ENCODE data around the gene KRTAP5-6.

The KRTAP5-6 gene, protein sequence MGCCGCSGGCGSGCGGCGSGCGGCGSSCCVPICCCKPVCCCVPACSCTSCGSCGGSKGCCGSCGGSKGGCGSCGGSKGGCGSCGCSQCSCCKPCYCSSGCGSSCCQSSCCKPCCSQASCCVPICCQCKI

DNA sequence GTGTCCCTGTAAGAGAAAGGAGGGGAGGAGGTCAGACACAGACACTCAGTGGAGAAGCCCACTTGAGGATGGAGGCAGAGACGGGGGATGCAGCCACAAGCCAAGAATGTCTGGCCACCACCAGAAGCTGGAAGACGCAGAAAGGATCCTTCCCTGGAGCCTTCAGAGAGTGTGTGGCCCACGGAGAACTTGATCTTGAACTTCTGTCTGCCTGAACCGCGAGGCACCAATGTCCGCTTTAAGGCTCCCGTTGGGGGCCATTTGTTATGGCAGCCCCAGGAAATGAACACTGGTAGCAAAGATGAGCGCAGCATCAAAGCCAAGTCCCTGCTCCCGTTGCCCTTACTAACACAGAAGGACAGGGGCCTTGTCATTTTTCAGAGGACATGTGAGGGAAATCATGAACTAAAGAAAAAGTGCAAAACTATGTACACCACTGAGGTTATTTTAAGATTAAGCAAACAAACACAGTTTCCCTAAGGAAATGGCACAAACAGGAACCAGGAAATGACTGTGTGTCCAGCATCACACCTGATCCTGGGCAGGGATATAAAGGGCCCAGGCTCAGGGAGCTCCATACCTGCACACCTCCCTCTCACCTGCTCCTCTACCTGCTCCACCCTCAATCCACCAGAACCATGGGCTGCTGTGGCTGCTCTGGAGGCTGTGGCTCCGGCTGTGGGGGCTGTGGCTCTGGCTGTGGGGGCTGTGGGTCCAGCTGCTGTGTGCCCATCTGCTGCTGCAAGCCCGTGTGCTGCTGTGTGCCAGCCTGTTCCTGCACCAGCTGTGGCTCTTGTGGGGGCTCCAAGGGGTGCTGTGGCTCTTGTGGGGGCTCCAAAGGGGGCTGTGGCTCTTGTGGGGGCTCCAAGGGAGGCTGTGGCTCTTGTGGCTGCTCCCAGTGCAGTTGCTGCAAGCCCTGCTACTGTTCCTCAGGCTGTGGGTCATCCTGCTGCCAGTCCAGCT is at the start of gene KRTAP5-6:
KRTAP5-6 (plus strand) TSS at position 588 of the 963 bp plus-strand sequence; CDS start at position 639, 51 bp downstream.
- DNase-seq: no peak

DNA sequence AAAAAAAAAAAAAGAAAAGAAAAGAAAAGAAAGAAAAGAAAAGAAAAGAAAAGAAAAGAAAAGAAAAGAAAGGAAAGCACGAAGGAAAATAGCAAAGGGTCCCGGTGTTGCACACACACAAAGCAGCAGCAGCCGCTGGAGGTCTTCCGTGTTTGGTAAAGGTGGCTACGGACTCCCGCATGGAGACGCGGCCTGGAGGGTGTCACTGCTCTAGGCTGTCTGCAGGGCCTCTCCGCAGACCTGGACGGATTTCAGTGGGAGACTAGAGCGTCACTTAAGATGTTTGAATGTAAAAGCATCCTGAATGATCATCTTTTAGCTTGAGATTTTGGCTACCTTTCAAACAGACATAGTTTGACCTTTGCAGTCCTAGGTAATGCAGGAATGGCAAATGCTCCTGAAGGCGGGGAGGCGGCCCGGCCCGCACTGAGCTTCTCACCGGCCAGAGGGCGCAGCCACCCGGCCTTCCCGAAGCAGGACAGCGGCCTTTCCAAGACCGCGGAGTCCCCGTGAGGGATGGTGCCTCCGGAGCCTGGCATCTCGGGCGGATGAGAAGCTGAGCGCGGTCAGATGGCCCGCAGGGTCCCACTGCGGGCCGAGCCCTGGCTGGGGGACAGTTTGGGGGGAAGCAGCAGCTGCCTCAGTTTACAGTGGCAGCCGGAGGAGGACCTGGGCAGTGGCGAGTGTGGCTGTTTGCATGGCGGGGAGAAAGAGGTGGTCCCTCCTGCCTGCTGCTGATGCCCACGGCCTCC is 48.9 kb upstream of the KRTAP5-6 start:
- no peak for DNase-seq

DNA sequence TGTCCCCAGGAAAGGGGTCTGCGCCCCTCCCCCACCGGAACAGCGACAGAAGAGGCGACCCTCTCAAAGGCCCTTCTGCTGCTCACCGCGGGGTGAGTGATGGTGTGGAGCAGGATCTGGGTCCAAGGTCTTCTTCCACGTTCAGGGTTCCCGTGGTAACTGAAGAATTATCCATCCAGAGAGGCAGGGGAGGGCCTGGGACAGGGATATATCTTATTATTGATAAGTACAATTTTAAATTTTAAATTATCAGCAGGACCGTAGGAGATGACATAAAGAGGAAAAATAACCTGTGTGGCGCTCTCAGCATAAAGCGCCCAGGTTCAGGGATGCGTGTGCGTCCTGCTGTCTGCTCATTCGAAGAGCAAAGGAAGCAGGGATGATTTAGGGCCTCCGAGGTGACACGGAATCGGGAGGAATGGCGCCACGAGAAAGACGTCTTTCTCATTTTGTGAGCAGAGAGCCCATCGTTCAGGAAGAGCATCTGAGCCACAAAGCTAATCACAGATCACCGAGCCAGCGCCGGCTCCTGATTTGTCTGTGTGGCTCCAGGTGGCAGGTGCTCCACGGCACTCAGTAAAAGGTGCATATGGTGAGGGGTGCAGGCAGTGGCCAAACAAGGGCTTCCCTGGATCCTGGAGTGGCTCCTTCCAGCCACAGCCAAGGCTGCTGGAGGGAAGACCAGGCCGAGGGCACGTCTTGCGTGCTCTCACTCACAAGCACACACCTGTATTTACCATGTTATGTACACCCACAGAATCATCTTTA is 48.2 kb upstream of the KRTAP5-6 start:
- DNase-seq: no peak

DNA sequence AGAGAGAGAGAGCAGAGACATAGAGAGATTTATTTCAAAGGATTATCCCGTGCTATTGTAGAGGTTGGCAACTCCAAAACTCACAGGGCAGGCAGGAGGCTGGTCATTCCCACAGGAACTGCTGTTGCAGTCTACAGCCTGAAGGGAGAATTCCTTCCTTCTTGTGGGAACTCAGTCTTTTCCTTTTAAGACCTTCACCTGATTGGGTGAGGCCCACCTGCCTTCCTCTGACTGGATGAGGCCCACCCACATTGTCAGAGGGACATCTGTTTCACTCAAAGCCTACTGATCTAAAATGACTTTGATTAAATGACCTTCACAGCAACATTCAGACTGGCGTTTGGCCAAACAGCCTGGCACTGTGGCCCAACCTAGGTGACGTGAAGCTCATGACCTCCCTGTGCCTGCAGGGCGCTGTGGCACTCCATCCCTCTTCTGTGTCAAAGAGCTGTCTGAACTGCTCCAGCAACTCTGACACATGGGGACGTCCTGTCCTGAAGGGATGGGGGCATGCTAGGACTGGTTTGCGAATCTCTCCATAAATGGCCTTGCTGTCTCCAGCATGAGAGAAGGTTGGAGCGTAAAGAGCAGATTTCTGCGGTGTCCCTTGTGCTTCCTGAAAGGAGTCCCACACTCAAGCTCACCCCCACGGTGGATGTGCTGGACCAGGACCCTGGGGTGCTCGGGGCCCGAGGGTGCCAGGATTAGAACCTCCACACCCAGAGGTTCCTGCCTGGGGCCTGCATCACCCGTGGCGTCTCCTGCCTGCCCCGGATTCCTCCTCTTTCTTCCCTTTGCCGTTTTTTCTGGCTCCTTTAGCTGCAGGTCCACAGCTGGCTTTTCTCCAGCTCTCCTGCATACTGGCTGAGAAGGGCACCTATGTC is 46.7 kb upstream of the KRTAP5-6 start:
- no peak for DNase-seq

DNA sequence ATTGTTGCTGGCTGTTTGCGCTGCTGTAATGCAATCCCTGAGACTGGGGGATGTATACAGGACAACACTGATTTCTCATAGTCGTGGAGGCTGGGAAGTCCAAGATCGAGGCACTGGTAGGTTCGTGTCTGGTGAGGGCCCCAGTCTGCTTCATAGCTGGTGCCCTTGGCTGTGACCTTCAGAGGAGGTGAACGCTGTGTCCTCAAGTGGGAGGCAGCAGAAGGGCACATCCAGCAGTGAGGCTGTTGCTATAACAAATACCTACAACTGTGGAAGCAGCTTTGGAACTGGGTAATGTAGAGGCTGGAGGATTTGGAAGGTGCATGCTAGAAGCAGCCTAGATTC is 46.1 kb upstream of the KRTAP5-6 start:
- DNase-seq: no peak

GRCh38 chr11:1651411-1651980 is 45.5 kb upstream of the KRTAP5-6 start:
- no peak for DNase-seq

GRCh38 chr11:1652026-1652425 is 45.0 kb upstream of the KRTAP5-6 start:
- no peak for DNase-seq

DNA sequence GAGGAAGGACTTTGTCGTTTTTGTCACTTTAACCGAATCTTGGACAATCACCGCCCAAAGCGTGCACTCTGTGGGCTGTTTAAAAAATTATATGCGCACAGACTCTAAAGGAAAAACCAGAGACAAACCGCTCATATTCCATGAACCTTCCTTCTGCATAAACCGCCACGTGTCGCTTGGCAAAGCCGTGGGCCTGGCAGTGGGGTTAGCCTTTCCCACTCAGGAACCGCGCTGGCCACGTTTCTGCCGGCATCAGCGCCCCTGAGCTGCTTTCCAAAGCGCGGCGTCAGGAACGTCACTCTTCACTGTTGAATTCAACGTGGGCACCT is 44.6 kb upstream of the KRTAP5-6 start:
- DNase-seq: no peak

- DNase-seq: peak; percentile 83
Observed at GRCh38 chr11:1652771-1653540, 44.0 kb upstream of the KRTAP5-6 start.

DNA sequence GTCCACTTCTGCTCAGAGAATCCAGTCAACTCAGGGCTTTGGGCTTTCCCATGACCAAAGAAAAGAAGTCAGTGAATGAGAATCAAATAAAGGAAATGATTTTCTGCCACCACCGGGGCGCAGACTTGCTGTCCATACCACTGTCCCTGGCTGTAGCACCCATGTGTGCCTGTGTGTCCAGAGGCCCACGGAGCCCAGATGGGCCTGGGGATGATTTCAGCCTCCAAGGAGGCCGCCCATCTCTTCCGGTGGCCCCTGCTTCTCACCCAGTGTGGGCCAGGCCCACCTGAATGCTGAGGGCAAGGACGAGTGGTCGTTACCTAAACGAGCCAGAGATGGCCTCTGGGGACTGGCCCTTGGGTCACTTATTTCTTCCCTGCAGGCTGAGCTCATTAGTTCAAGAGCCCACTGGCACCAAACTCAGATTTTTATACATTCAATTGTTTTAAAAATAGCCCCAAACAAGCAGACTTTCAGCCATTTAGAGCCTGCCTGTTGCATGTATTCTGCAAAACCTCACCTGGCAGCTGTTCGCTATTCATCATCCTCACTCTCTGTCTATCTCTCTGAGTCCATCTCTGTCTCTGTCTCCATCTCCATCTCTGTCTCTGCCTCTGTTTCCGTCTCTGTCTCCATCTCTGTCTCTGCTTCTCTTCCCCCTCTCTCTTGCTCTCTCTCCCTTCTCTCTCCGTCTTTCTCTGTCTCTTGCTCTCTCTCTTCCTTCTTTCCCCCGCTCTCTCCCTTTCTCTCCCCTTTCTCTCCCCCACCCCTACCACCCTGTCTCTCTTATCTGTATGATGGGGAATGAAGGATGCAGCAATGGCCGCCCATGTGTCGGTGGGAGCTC is 43.2 kb upstream of the KRTAP5-6 start:
- no peak for DNase-seq

DNA sequence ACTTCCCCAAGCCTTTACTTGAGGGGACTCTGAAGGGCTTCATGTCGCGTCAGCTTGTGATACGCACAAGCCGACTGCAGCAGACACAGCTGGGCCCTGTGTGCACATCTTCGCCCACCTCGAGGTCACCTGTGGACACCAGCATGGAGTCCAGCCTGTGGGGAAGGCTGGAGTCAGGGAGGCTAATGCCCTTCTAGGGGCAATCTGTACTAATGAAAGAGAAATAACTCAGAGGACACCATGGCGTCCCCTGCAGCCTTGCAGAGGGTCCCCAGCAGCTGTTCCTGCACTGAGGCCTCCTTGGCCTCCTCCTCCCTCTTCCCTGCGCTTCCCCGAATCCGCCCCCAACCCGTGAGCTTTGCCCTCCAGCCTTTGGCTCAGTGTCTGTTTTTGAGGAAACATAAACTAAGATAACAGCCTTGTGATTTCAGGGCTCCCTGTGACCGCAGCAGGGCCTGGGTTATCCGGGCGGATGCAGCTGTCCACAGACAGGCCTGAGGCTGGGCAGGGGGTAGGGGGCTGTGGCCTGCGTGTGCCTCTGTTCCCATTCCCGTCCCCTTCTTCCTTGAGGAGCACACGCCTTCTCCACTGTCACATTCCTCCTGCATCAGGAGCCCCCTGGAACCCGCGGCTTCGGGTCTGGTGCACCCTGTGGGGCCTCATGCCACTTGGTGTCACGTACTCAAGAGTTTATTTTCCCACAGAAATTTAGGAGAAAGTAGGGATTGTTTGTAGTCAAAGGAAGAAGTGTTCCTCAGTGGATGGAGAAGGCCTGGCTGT is 42.4 kb upstream of the KRTAP5-6 start:
- DNase-seq: no peak

- no peak for DNase-seq
Observed at GRCh38 chr11:1655168-1656060, 41.6 kb upstream of the KRTAP5-6 start.

DNA sequence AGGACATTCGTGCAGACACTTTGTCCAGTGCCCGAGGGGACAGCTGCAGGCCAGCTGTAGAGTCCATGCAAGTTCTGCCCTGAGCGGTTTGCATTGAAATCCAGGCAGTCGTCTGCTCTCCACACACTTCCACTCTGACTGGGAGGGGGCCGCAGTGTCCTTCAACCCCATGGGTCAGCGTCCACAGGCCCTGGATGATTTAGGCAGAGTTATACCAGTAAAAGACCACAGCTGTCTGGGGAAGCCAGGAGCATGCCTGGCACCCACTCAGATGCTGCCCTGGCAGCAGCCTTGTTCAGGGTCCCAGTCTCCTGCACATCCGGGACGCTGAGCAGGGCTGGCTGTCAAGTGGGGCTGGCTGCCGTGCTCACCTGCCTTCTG is 40.9 kb upstream of the KRTAP5-6 start:
- no peak for DNase-seq

DNA sequence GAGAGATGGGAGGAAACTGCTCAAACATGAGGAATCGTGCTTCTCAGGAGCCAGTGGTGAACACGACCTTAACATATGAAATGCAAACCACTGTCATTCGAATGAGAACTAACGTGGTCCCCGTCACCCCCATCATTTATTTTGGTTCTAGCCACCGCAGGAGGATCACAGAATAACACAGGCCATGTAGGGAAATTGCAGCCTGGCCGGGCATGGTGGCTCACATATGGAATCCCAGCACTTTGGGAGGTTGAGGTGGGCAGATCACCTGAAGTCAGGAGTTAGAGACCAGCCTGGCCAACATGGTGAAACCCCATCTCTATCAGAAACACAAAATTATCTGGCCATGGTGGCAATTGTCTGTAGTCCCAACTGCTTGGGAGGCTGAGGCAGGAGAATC is 40.3 kb upstream of the KRTAP5-6 start:
- DNase-seq: no peak

GRCh38 chr11:1659506-1659905 is 37.5 kb upstream of the KRTAP5-6 start:
- no peak for DNase-seq

GRCh38 chr11:1660111-1660867 is 36.7 kb upstream of the KRTAP5-6 start:
- no peak for DNase-seq

Data from activated CD4-positive, alpha-beta T cell treated with anti-CD3 and anti-CD28 coated beads, Interleukin-2, Interleukin-6, amounts not matched to agents 100 ng/mL and 50 ng/mL, durations not matched to agents 16 hours and 8 hours (primary cell).